ENCODE measurements around the gene BCAR1. TPM values are rescaled to one million over a fixed set of nuclear protein-coding genes. Genes with fewer than 3 reads are reported as not detected.
"Not testable (repeated sequence)": the region's sequence is repeated elsewhere in the genome, so short reads cannot be mapped to it uniquely, and the experiment has no call there.

Gene BCAR1
- polyA plus RNA-seq, 2 donors = 20.2 to 25.7 TPM

GRCh38 chr16:75228143-75228976 is 23.1 kb downstream of the BCAR1 start:
- H3K27me3 ChIP-seq (ENCODE audit: control insufficient read depth in 1 of 2, insufficient read depth in 2 of 2, low read length in 2 of 2) = no peaks in the 10 kb centered on the region
- H3K4me3 ChIP-seq (ENCODE audit: low read depth in 1 of 2, low read length in 2 of 2) = no peak overlapping the region
- WGBS, 2 donors = 81 to 88% methylated on average over 17 of the region's 17 CpGs
- H3K4me1 ChIP-seq (ENCODE audit: control insufficient read depth in 2 of 2, insufficient read depth in 2 of 2, low read length in 1 of 2) = no peaks in the 10 kb centered on the region
- no peak overlapping the region for H3K27ac ChIP-seq (ENCODE audit: low read depth in 2 of 2, low read length in 1 of 2)
- H3K36me3 ChIP-seq (ENCODE audit: control insufficient read depth in 2 of 2, insufficient read depth in 2 of 2, low read length in 1 of 2) = peaks cover 0 to 23% of the 10 kb centered on the region in 2 donors
- H3K9me3 ChIP-seq (ENCODE audit: control insufficient read depth in 2 of 2, insufficient read depth in 1 of 2, low read depth in 1 of 2, low read length in 1 of 2) = no peaks in the 10 kb centered on the region

GRCh38 chr16:75227361-75228142 is 23.9 kb downstream of the BCAR1 start:
- peaks cover 0 to 20% of the 10 kb centered on the region in 2 donors for H3K36me3 ChIP-seq (ENCODE audit: control insufficient read depth in 2 of 2, insufficient read depth in 2 of 2, low read length in 1 of 2)
- 68 to 80% methylated on average over 18 of the region's 18 CpGs for WGBS, 2 donors

GRCh38 chr16:75226550-75227360 is 24.7 kb downstream of the BCAR1 start:
- Histone ChIP-seq H3K27me3 (ENCODE audit: control insufficient read depth in 1 of 2, insufficient read depth in 2 of 2, low read length in 2 of 2) (no peaks in the 10 kb centered on the region), H3K27ac (ENCODE audit: low read depth in 2 of 2, low read length in 1 of 2) (no peak overlapping the region), H3K4me1 (ENCODE audit: control insufficient read depth in 2 of 2, insufficient read depth in 2 of 2, low read length in 1 of 2) (no peaks in the 10 kb centered on the region), H3K36me3 (ENCODE audit: control insufficient read depth in 2 of 2, insufficient read depth in 2 of 2, low read length in 1 of 2) (peaks cover 0 to 18% of the 10 kb centered on the region in 2 donors), H3K9me3 (ENCODE audit: control insufficient read depth in 2 of 2, insufficient read depth in 1 of 2, low read depth in 1 of 2, low read length in 1 of 2) (no peaks in the 10 kb centered on the region), H3K4me3 (ENCODE audit: low read depth in 1 of 2, low read length in 2 of 2) (no peak overlapping the region)
- WGBS, 2 donors = 57 to 68% methylated on average over 22 of the region's 22 CpGs

More at GRCh38 chr16:75227361-75228142, 23.9 kb downstream of the BCAR1 start:
- Histone ChIP-seq H3K27ac (ENCODE audit: low read depth in 2 of 2, low read length in 1 of 2) (no peak overlapping the region), H3K4me1 (ENCODE audit: control insufficient read depth in 2 of 2, insufficient read depth in 2 of 2, low read length in 1 of 2) (no peaks in the 10 kb centered on the region), H3K9me3 (ENCODE audit: control insufficient read depth in 2 of 2, insufficient read depth in 1 of 2, low read depth in 1 of 2, low read length in 1 of 2) (no peaks in the 10 kb centered on the region), H3K27me3 (ENCODE audit: control insufficient read depth in 1 of 2, insufficient read depth in 2 of 2, low read length in 2 of 2) (no peaks in the 10 kb centered on the region), H3K4me3 (ENCODE audit: low read depth in 1 of 2, low read length in 2 of 2) (no peak overlapping the region)

GRCh38 chr16:75225678-75226515 is 25.5 kb downstream of the BCAR1 start:
- peaks cover 0 to 18% of the 10 kb centered on the region in 2 donors for H3K36me3 ChIP-seq (ENCODE audit: control insufficient read depth in 2 of 2, insufficient read depth in 2 of 2, low read length in 1 of 2)
- no peaks in the 10 kb centered on the region for H3K4me1 ChIP-seq (ENCODE audit: control insufficient read depth in 2 of 2, insufficient read depth in 2 of 2, low read length in 1 of 2)
- H3K4me3 ChIP-seq (ENCODE audit: low read depth in 1 of 2, low read length in 2 of 2) = no peak overlapping the region
- H3K9me3 ChIP-seq (ENCODE audit: control insufficient read depth in 2 of 2, insufficient read depth in 1 of 2, low read depth in 1 of 2, low read length in 1 of 2) = no peaks in the 10 kb centered on the region
- 63 to 68% methylated on average over 26 of the region's 26 CpGs for WGBS, 2 donors
- no peak overlapping the region for H3K27ac ChIP-seq (ENCODE audit: low read depth in 2 of 2, low read length in 1 of 2)
- H3K27me3 ChIP-seq (ENCODE audit: control insufficient read depth in 1 of 2, insufficient read depth in 2 of 2, low read length in 2 of 2) = no peaks in the 10 kb centered on the region

GRCh38 chr16:75225092-75225491 is 26.3 kb downstream of the BCAR1 start:
- no peak overlapping the region for H3K4me3 ChIP-seq (ENCODE audit: low read depth in 1 of 2, low read length in 2 of 2)
- WGBS, 2 donors = 45 to 54% methylated on average over 12 of the region's 12 CpGs
- no peak overlapping the region for H3K27ac ChIP-seq (ENCODE audit: low read depth in 2 of 2, low read length in 1 of 2)
- H3K9me3 ChIP-seq (ENCODE audit: control insufficient read depth in 2 of 2, insufficient read depth in 1 of 2, low read depth in 1 of 2, low read length in 1 of 2) = no peaks in the 10 kb centered on the region
- H3K4me1 ChIP-seq (ENCODE audit: control insufficient read depth in 2 of 2, insufficient read depth in 2 of 2, low read length in 1 of 2) = no peaks in the 10 kb centered on the region
- H3K27me3 ChIP-seq (ENCODE audit: control insufficient read depth in 1 of 2, insufficient read depth in 2 of 2, low read length in 2 of 2) = no peaks in the 10 kb centered on the region
- H3K36me3 ChIP-seq (ENCODE audit: control insufficient read depth in 2 of 2, insufficient read depth in 2 of 2, low read length in 1 of 2) = peaks cover 0 to 18% of the 10 kb centered on the region in 2 donors

- peaks cover 0 to 12% of the 10 kb centered on the region in 2 donors for H3K36me3 ChIP-seq (ENCODE audit: control insufficient read depth in 2 of 2, insufficient read depth in 2 of 2, low read length in 1 of 2)
- no peak overlapping the region for H3K4me3 ChIP-seq (ENCODE audit: low read depth in 1 of 2, low read length in 2 of 2)
- H3K27me3 ChIP-seq (ENCODE audit: control insufficient read depth in 1 of 2, insufficient read depth in 2 of 2, low read length in 2 of 2) = no peaks in the 10 kb centered on the region
- 62 to 68% methylated on average over 20 of the region's 20 CpGs for WGBS, 2 donors
- H3K9me3 ChIP-seq (ENCODE audit: control insufficient read depth in 2 of 2, insufficient read depth in 1 of 2, low read depth in 1 of 2, low read length in 1 of 2) = no peaks in the 10 kb centered on the region
- no peak overlapping the region for H3K27ac ChIP-seq (ENCODE audit: low read depth in 2 of 2, low read length in 1 of 2)
- no peaks in the 10 kb centered on the region for H3K4me1 ChIP-seq (ENCODE audit: control insufficient read depth in 2 of 2, insufficient read depth in 2 of 2, low read length in 1 of 2)
Measured at GRCh38 chr16:75224306-75225082, 26.9 kb downstream of the BCAR1 start.

GRCh38 chr16:75223129-75223528 is 28.3 kb downstream of the BCAR1 start:
- H3K27ac ChIP-seq (ENCODE audit: low read depth in 2 of 2, low read length in 1 of 2); H3K4me3 ChIP-seq (ENCODE audit: low read depth in 1 of 2, low read length in 2 of 2); H3K4me1 ChIP-seq (ENCODE audit: control insufficient read depth in 2 of 2, insufficient read depth in 2 of 2, low read length in 1 of 2); H3K27me3 ChIP-seq (ENCODE audit: control insufficient read depth in 1 of 2, insufficient read depth in 2 of 2, low read length in 2 of 2); H3K9me3 ChIP-seq (ENCODE audit: control insufficient read depth in 2 of 2, insufficient read depth in 1 of 2, low read depth in 1 of 2, low read length in 1 of 2); H3K36me3 ChIP-seq (ENCODE audit: control insufficient read depth in 2 of 2, insufficient read depth in 2 of 2, low read length in 1 of 2): not testable (repeated sequence)
- WGBS, 2 donors = 77 to 84% methylated on average over 8 to 11 of the region's 20 CpGs

- Histone ChIP-seq H3K27me3 (ENCODE audit: control insufficient read depth in 1 of 2, insufficient read depth in 2 of 2, low read length in 2 of 2) (no peaks in the 10 kb centered on the region), H3K9me3 (ENCODE audit: control insufficient read depth in 2 of 2, insufficient read depth in 1 of 2, low read depth in 1 of 2, low read length in 1 of 2) (no peaks in the 10 kb centered on the region), H3K4me1 (ENCODE audit: control insufficient read depth in 2 of 2, insufficient read depth in 2 of 2, low read length in 1 of 2) (no peaks in the 10 kb centered on the region), H3K27ac (ENCODE audit: low read depth in 2 of 2, low read length in 1 of 2) (no peak overlapping the region), H3K36me3 (ENCODE audit: control insufficient read depth in 2 of 2, insufficient read depth in 2 of 2, low read length in 1 of 2) (no peaks in the 10 kb centered on the region), H3K4me3 (ENCODE audit: low read depth in 1 of 2, low read length in 2 of 2) (no peak overlapping the region)
- WGBS, 2 donors = 63 to 78% methylated on average over 15 to 16 of the region's 16 CpGs
Measured at GRCh38 chr16:75222271-75222783, 29.1 kb downstream of the BCAR1 start.

Measured in esophagus (tissue), 2 donors.